ENCODE data around the gene GLTP. TPM values are rescaled to one million over a fixed set of nuclear protein-coding genes. Genes with fewer than 3 reads are reported as not detected.

GLTP gene
- total RNA-seq, 1 experiment from 2014 or later = 15.5 TPM

DNA sequence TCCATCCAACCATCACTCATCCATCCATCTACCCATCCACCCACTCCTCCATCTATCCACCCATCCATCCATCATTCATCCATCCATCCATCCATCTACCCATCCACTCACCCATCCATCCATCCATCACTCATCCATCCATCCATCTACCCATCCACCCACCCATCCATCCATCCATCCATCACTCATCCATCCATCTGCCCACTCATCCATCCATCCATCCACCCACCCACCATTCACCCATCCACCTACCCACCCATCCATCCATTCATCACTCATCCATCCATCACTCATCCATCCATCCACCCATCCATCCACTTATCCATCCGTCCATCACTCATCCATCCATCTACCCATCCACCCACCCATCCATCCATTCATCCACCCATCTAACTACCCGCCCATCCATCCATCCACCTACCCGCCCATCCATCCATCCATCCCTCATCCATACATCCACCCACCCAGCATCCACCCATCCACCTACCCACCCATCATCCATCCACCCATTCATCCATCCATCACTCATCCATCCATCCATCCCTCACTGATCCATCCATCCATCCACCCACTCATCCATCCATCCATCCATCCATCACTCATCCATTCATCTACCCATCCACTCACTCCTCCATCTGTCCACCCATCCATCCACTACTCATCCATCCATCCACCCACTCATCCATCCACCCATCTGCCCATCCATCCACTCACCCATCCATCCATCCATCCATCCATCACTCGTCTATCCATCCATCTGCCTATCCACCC lies 71.3 kb downstream of the GLTP start:
- H2BK12ac ChIP-seq (ENCODE audit: insufficient read length, low read depth, low read length) = no peak overlapping the region
- H3K9ac ChIP-seq (ENCODE audit: extremely low read depth, insufficient read length, low read length) = no peak overlapping the region
- H3K9me3 Mint-ChIP-seq = no peaks in the 10 kb centered on the region
- no peak overlapping the region for H3K4ac ChIP-seq (ENCODE audit: low read depth, low read length)
- no peak overlapping the region for H3K23ac ChIP-seq (ENCODE audit: insufficient read length, low read depth, low read length)
- no peak overlapping the region for H3T11ph ChIP-seq (ENCODE audit: low read length)
- no peaks in the 10 kb centered on the region for H3K27me3 Mint-ChIP-seq (ENCODE audit: low read depth)
- no peak for DNase-seq
- H3K27ac Mint-ChIP-seq = no peak overlapping the region
- H3K14ac ChIP-seq (ENCODE audit: insufficient read depth, low read length) = no peak overlapping the region
- peaks cover 0 to 2% (median 0%) of the 10 kb centered on the region in 3 experiments; a peak in 2 of 7 replicates for H3K36me3 Mint-ChIP-seq (ENCODE audit: insufficient read depth in 1 of 3, low read depth in 3 of 3)
- no peak overlapping the region for H3K27ac ChIP-seq (ENCODE audit: insufficient read length, low read depth, low read length)
- no peak overlapping the region for H3K56ac ChIP-seq (ENCODE audit: insufficient read length, low read depth, low read length)
- no peaks in the 10 kb centered on the region for H4K20me1 ChIP-seq (ENCODE audit: control insufficient read depth, insufficient read depth, insufficient read length)
- H2BK5ac ChIP-seq (ENCODE audit: insufficient read length, low read length) = no peak overlapping the region
- no peaks in the 10 kb centered on the region for H3K27me3 ChIP-seq (ENCODE audit: insufficient read depth, low read length)
- H2BK120ac ChIP-seq (ENCODE audit: low read depth, low read length, poor library complexity, severe bottlenecking) = no peak overlapping the region
- H4K91ac ChIP-seq (ENCODE audit: insufficient read length, low read depth, low read length) = no peak overlapping the region
- no peak overlapping the region for H3K4me3 Mint-ChIP-seq
- no peaks in the 10 kb centered on the region for H3K23me2 ChIP-seq (ENCODE audit: insufficient read length, low read depth, low read length, poor library complexity, severe bottlenecking)
- 100% methylated on average over 1 of the region's 4 CpGs for WGBS (ENCODE audit: extremely low coverage, insufficient read length, low lambda C conversion rate)
- no peak overlapping the region for H4K8ac ChIP-seq (replicated peaks; ENCODE audit: insufficient read length, low read depth, low read length)
- H3K79me2 ChIP-seq (ENCODE audit: insufficient read depth, low read length) = no peaks in the 10 kb centered on the region
- no peak overlapping the region for H3K4me2 ChIP-seq (ENCODE audit: insufficient read depth, insufficient read length, low read length)
- no peak overlapping the region for H4K5ac ChIP-seq (ENCODE audit: insufficient read length, low read depth, low read length)
- H2AFZ ChIP-seq (ENCODE audit: low read length) = no peak overlapping the region
- no peak overlapping the region for H2BK20ac ChIP-seq (ENCODE audit: low read depth, low read length, poor library complexity, severe bottlenecking)
- no peaks in the 10 kb centered on the region for H3K9me3 ChIP-seq (ENCODE audit: control insufficient read depth, low read depth, low read length)
- no peak overlapping the region for H3K18ac ChIP-seq (ENCODE audit: insufficient read length, low read depth, low read length)
- TF ChIP-seq CTCF (conservative IDR thresholded peaks at IDR 0.05) = no peak
- H2AK5ac ChIP-seq (ENCODE audit: insufficient read length, low read length) = no peak overlapping the region
- no peaks in the 10 kb centered on the region for H3K4me1 ChIP-seq (ENCODE audit: insufficient read depth, low read length)
- H3K79me1 ChIP-seq (ENCODE audit: insufficient read depth, low read depth, low read length, poor library complexity, severe bottlenecking) = no peaks in the 10 kb centered on the region
- H3K4me1 Mint-ChIP-seq = peaks cover 6 to 7% of the 10 kb centered on the region in 2 experiments; a peak in 3 of 4 replicates
- H2BK15ac ChIP-seq (ENCODE audit: low read depth, low read length) = no peak overlapping the region

All from H9 (cell line).